ENCODE data around the gene GRIN2C.

Gene GRIN2C

GRCh38 chr17:74903034-74903433 is 43.3 kb upstream of the GRIN2C start:
- no peak for TF ChIP-seq TOX (CRISPR knock-in tag; IDR thresholded peaks at IDR 0.05; ENCODE audit: borderline replicate concordance)
- no peak for TF ChIP-seq GLIS3 (CRISPR knock-in tag; IDR thresholded peaks at IDR 0.05)
- no peak for TF ChIP-seq ZNF70 (CRISPR knock-in tag; IDR thresholded peaks at IDR 0.05)
- TF ChIP-seq ZC3H10 (CRISPR knock-in tag; IDR thresholded peaks at IDR 0.05), result no peak
- no peak for TF ChIP-seq TSHZ2 (CRISPR knock-in tag; IDR thresholded peaks at IDR 0.05)
- TF ChIP-seq CSDC2 (CRISPR knock-in tag; IDR thresholded peaks at IDR 0.05), result no peak
- TF ChIP-seq ZFP3 (CRISPR knock-in tag; IDR thresholded peaks at IDR 0.05), result no peak
- no peak for TF ChIP-seq CSRNP3 (CRISPR knock-in tag; IDR thresholded peaks at IDR 0.05)
- TF ChIP-seq ZFP30 (CRISPR knock-in tag; IDR thresholded peaks at IDR 0.05), result no peak
- no peak for TF ChIP-seq CREB5 (CRISPR knock-in tag; IDR thresholded peaks at IDR 0.05; ENCODE audit: low read depth)
- TF ChIP-seq TCF4 (CRISPR knock-in tag; IDR thresholded peaks at IDR 0.05; ENCODE audit: borderline replicate concordance), result no peak
- TF ChIP-seq ZNF8 (CRISPR knock-in tag; IDR thresholded peaks at IDR 0.05), result no peak
- no peak for TF ChIP-seq PPARA (CRISPR knock-in tag; IDR thresholded peaks at IDR 0.05; ENCODE audit: borderline replicate concordance)
- TF ChIP-seq ARNTL (CRISPR knock-in tag; IDR thresholded peaks at IDR 0.05; ENCODE audit: borderline replicate concordance, low read depth), result no peak
- no peak for TF ChIP-seq PATZ1 (CRISPR knock-in tag; IDR thresholded peaks at IDR 0.05; ENCODE audit: borderline replicate concordance)
- TF ChIP-seq OSR1 (CRISPR knock-in tag; IDR thresholded peaks at IDR 0.05), result no peak
- TF ChIP-seq ZNF565 (CRISPR knock-in tag; conservative IDR thresholded peaks at IDR 0.05; ENCODE audit: low read depth), result no peak
- TF ChIP-seq ESRRG (CRISPR knock-in tag; IDR thresholded peaks at IDR 0.05), result no peak
- TF ChIP-seq RARB (CRISPR knock-in tag; IDR thresholded peaks at IDR 0.05), result no peak
- TF ChIP-seq SNAI2 (CRISPR knock-in tag; IDR thresholded peaks at IDR 0.05), result no peak
- no peak for ATAC-seq

- ATAC-seq, result no peak; the same call in 2 of the 3 replicates
- no peak for TF ChIP-seq SNAI2 (CRISPR knock-in tag; IDR thresholded peaks at IDR 0.05)
- no peak for TF ChIP-seq ZNF70 (CRISPR knock-in tag; IDR thresholded peaks at IDR 0.05)
- TF ChIP-seq CREB5 (CRISPR knock-in tag; IDR thresholded peaks at IDR 0.05; ENCODE audit: low read depth), result no peak
- TF ChIP-seq ARNTL (CRISPR knock-in tag; IDR thresholded peaks at IDR 0.05; ENCODE audit: borderline replicate concordance, low read depth), result no peak
- TF ChIP-seq CSDC2 (CRISPR knock-in tag; IDR thresholded peaks at IDR 0.05), result no peak
- no peak for TF ChIP-seq POU6F1 (CRISPR knock-in tag; IDR thresholded peaks at IDR 0.05; ENCODE audit: borderline replicate concordance, low read depth)
- no peak for TF ChIP-seq ZC3H10 (CRISPR knock-in tag; IDR thresholded peaks at IDR 0.05)
- no peak for TF ChIP-seq GLIS3 (CRISPR knock-in tag; IDR thresholded peaks at IDR 0.05)
- no peak for TF ChIP-seq ISL1 (CRISPR knock-in tag; IDR thresholded peaks at IDR 0.05)
- TF ChIP-seq TSHZ2 (CRISPR knock-in tag; IDR thresholded peaks at IDR 0.05), result no peak
- TF ChIP-seq TCF4 (CRISPR knock-in tag; IDR thresholded peaks at IDR 0.05; ENCODE audit: borderline replicate concordance), result no peak
- TF ChIP-seq ZNF8 (CRISPR knock-in tag; IDR thresholded peaks at IDR 0.05), result no peak
- no peak for TF ChIP-seq ESRRG (CRISPR knock-in tag; IDR thresholded peaks at IDR 0.05)
- no peak for TF ChIP-seq RARB (CRISPR knock-in tag; IDR thresholded peaks at IDR 0.05)
- no peak for TF ChIP-seq PATZ1 (CRISPR knock-in tag; IDR thresholded peaks at IDR 0.05; ENCODE audit: borderline replicate concordance)
- no peak for TF ChIP-seq TOX (CRISPR knock-in tag; IDR thresholded peaks at IDR 0.05; ENCODE audit: borderline replicate concordance)
- no peak for TF ChIP-seq ZFP3 (CRISPR knock-in tag; IDR thresholded peaks at IDR 0.05)
Observed at GRCh38 chr17:74901353-74902135, 41.9 kb upstream of the GRIN2C start.
